Stomach (tissue), 9 donors: ENCODE results near the gene PDE4D. TPM values are rescaled to one million over a fixed set of nuclear protein-coding genes. Genes with fewer than 3 reads are reported as not detected.

Experiments used
- DNase-seq, 2 donors: peaks; one replicate each; pipeline versions ENCODE4 v3.0.0 to v3.0.0-alpha.2; 2013 to 2019
- H3K27ac ChIP-seq, 5 donors: fragments of 200-600 bp in 4 of 5; sonication (generic) in 4 of 5; one replicate each; pipeline ENCODE4 v1.5.1; 2013 to 2019; ENCODE audit warnings: mild to moderate bottlenecking in 1 of 5, moderate library complexity in 1 of 5
- H3K27me3 ChIP-seq, 3 donors: fragments of 200-600 bp; sonication (generic); one replicate each; pipeline ENCODE4 v1.5.1; 2017 to 2019; ENCODE audit warnings: mixed run types in 1 of 3
- H3K36me3 ChIP-seq, 4 donors: fragments of 200-600 bp; sonication (generic); 1 replicate in 3 of 4; 2 replicates in 1 of 4; pipeline ENCODE4 v1.5.1; 2016 to 2019
- H3K4me1 ChIP-seq, 4 donors: fragments of 200-600 bp; sonication (generic); one replicate each; pipeline ENCODE4 v1.5.1; 2016 to 2019
- H3K4me3 ChIP-seq, 4 donors: fragments of 200-600 bp; sonication (generic) in 3 of 4; one replicate each; pipeline ENCODE4 v1.5.1; 2016 to 2019; ENCODE audit warnings: mild to moderate bottlenecking in 1 of 4
- H3K9me3 ChIP-seq, 4 donors: fragments of 200-600 bp; sonication (generic); one replicate each; pipeline ENCODE4 v1.5.1; 2016 to 2019
- EP300 ChIP-seq: sonication (generic); formaldehyde crosslinking; IDR thresholded peaks from one replicate; pipeline ENCODE4 v1.6.1; 2017; ENCODE audit warnings: antibody characterized with exemption
- POLR2A ChIP-seq, 4 donors: fragments of 450-650 bp; IDR thresholded peaks; one replicate each; pipeline ENCODE4 v1.6.1; 2016; ENCODE audit warnings: antibody characterized with exemption in 4 of 4, control low read depth in 2 of 4, mild to moderate bottlenecking in 1 of 4, moderate library complexity in 1 of 4
- POLR2AphosphoS5 ChIP-seq, 3 donors: sonication (generic); formaldehyde crosslinking; IDR thresholded peaks; one replicate each; pipeline ENCODE4 v1.6.1; 2016; ENCODE audit warnings: antibody characterized with exemption in 3 of 3
- WGBS, 5 donors: extraction: QIAGEN DNeasy Blood & Tissue Kit in 3 of 5; methylation state at CpG; one replicate each; pipeline versions ENCODE4 v1.1.5 to v1.1.7; 2013 to 2018; 5-methylcytosine and 5-hydroxymethylcytosine counted together
- intact Hi-C: fragments of 100-400 bp; cut with DNase I; formaldehyde crosslinking; loops from one replicate; pipeline ENCODE4 v1.15.1; 2023; ENCODE audit warnings: low total_unique reads
- polyA plus RNA-seq, 3 donors: library from polyadenylated mRNA; stranded (reverse); fragments of 200-250 nt; gene quantifications; one replicate each; pipeline ENCODE4 v1.2.3, GENCODE V29; 2013
- total RNA-seq, 5 donors: library from RNA; depleted of rRNA; stranded (reverse); fragments of >200 nt; gene quantifications; one replicate each; pipeline versions ENCODE4 v1.1.0 to v1.2.3, GENCODE V29; 2014 to 2016
- TF ChIP-seq, protein P1 (sequence below), 7 experiments: fragments of 450-650 bp in 4 of 7; fragments of 200-600 bp in 3 of 7; sonication (generic) in 3 of 7; IDR thresholded peaks; one replicate each; pipeline ENCODE4 v1.5.1; 2016 to 2019; ENCODE audit warnings: antibody characterized with exemption in 7 of 7, control low read depth in 2 of 7, mild to moderate bottlenecking in 1 of 7
- donor health status: healthy with polysubstance abuse.
- donor health status: Bipolar disorder and iron deficiency.
- donor health status: healthy.

The PDE4D gene
- total and polyA plus RNA-seq, 8 donors: 3.1 to 147 (median 97.3) TPM

DNA sequence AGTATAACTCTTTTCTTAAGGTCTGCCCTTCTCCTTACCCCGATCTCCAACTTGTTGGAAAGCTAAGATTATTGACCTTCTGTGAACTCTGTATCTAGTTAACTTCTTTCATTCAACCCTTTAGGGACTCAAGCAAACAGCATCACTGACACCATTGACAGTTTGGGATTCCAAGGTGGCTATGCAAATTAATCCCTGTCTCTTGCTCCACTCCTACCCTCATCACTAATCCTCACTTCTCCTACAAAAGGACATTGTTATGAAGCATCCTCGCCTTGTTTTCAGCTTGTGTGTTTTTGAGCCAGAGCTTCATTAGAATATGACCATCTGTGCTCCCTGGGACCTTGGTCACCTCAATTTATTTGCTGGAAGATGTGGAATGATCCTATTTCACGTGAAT is 337.9 kb downstream of the PDE4D start:
- TF ChIP-seq POLR2AphosphoS5 (IDR thresholded peaks at IDR 0.05) (no peak), POLR2A (IDR thresholded peaks at IDR 0.05) (no peak), EP300 (no peak)
- TF ChIP-seq, protein P1, sequence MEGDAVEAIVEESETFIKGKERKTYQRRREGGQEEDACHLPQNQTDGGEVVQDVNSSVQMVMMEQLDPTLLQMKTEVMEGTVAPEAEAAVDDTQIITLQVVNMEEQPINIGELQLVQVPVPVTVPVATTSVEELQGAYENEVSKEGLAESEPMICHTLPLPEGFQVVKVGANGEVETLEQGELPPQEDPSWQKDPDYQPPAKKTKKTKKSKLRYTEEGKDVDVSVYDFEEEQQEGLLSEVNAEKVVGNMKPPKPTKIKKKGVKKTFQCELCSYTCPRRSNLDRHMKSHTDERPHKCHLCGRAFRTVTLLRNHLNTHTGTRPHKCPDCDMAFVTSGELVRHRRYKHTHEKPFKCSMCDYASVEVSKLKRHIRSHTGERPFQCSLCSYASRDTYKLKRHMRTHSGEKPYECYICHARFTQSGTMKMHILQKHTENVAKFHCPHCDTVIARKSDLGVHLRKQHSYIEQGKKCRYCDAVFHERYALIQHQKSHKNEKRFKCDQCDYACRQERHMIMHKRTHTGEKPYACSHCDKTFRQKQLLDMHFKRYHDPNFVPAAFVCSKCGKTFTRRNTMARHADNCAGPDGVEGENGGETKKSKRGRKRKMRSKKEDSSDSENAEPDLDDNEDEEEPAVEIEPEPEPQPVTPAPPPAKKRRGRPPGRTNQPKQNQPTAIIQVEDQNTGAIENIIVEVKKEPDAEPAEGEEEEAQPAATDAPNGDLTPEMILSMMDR (IDR thresholded peaks at IDR 0.05): no peak
- 82 to 91% (median 85%) methylated on average over 3 of the region's 3 CpGs for WGBS, 5 donors
- no peaks in the 10 kb centered on the region for H3K27me3 ChIP-seq
- H3K4me3 ChIP-seq: no peak overlapping the region
- intact Hi-C loops: no loop called here
- no peaks in the 10 kb centered on the region for H3K9me3 ChIP-seq
- H3K36me3 ChIP-seq: no peaks in the 10 kb centered on the region
- H3K4me1 ChIP-seq: peaks cover 0 to 4% (median under 1%) of the 10 kb centered on the region in 4 donors
- no peak for DNase-seq
- no peak overlapping the region for H3K27ac ChIP-seq

DNA sequence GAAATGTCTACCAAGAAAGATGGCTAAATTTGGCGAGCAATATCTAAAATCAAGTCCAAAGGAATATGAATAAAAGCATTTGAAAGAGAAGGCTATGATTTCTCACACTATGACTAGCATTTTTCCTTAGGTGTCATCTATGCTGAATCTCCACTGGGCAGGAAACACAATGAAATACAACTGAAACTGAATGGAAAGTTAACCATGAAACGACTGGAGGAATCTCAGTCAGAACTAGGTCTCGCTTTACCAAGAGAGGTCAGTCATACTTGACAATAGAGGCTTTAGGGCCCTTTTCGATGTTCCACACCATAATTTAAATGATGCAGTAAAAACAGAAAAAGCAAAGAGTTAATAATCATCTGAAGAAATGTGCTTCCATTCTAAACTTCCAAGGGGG is 339.0 kb downstream of the PDE4D start:
- intact Hi-C loops: no loop called here
- no peaks in the 10 kb centered on the region for H3K36me3 ChIP-seq
- no peak for DNase-seq
- no peaks in the 10 kb centered on the region for H3K9me3 ChIP-seq
- WGBS, 5 donors: 89 to 94% (median 93%) methylated on average over 4 of the region's 4 CpGs
- no peaks in the 10 kb centered on the region for H3K27me3 ChIP-seq
- TF ChIP-seq EP300: no peak
- TF ChIP-seq POLR2AphosphoS5 (IDR thresholded peaks at IDR 0.05): no peak
- TF ChIP-seq POLR2A (IDR thresholded peaks at IDR 0.05): no peak
- TF ChIP-seq, protein P1 (IDR thresholded peaks at IDR 0.05): no peak
- H3K27ac ChIP-seq: no peak overlapping the region
- no peak overlapping the region for H3K4me3 ChIP-seq
- H3K4me1 ChIP-seq: peaks cover 0 to 7% (median 2%) of the 10 kb centered on the region in 4 donors

DNA sequence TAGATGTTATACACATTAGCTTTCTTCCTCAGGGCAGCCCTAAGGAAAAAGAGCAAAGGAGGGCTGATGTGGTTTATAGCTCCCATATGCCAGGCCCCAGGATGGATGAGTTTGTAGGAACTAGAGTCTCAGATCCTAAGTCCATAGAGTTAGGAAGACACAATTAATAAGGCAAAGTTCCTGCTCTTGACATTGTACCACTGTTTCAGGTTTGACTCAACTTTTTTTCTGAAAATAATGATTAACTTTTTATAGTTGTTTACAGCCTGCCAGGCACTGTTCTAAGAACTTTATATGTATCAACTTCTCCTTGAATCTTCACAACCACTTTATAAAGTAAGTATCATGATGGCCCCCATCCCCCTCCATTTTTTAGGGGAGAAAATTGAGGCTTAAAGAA is 339.5 kb downstream of the PDE4D start:
- Histone ChIP-seq H3K27ac (no peak overlapping the region), H3K36me3 (no peaks in the 10 kb centered on the region), H3K4me3 (no peak overlapping the region), H3K27me3 (no peaks in the 10 kb centered on the region), H3K4me1 (peaks cover 0 to 12% (median 2%) of the 10 kb centered on the region in 4 donors), H3K9me3 (no peaks in the 10 kb centered on the region)
- TF ChIP-seq, protein P1 (IDR thresholded peaks at IDR 0.05): no peak
- TF ChIP-seq EP300 (no peak), POLR2A (IDR thresholded peaks at IDR 0.05) (no peak), POLR2AphosphoS5 (IDR thresholded peaks at IDR 0.05) (no peak)
- DNase-seq: no peak
- intact Hi-C loops: no loop called here

DNA sequence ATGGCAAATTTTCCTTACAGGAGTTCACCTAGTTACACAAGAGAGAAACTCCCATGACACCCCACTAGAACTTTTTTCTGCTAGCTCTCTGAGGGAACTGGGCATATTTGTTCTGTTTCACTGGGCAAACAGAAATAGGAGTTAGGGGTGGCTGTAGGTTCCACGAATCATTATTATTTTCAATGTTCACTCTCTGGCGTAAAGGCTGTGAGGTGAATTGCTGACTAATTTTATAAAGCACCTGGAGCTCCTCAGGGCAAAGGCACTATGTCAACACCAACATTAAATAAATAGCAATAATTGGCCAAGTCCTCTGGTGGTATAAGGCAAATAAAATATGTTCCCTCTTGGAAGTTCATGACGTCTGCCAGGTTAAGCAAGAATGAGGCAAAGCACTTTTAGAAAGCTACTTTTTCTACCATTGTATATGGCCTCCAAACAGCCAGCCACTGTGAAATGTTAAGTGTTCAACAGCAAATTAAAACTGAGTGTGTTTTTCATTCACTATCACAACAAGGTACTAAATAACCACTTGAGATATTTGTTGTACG is 344.6 kb downstream of the PDE4D start:
- Histone ChIP-seq H3K36me3 (no peaks in the 10 kb centered on the region), H3K9me3 (no peaks in the 10 kb centered on the region), H3K4me1 (peaks cover 5 to 30% (median 14%) of the 10 kb centered on the region in 4 donors), H3K27ac (peak overlapping the region; percentile 45 to 63 (median 58)), H3K27me3 (no peaks in the 10 kb centered on the region), H3K4me3 (no peak overlapping the region)
- intact Hi-C loops: no loop called here
- WGBS, 5 donors: 37 to 61% (median 40%) methylated on average over 4 of the region's 4 CpGs
- no peak for TF ChIP-seq EP300
- no peak for TF ChIP-seq POLR2A (IDR thresholded peaks at IDR 0.05)
- TF ChIP-seq, protein P1 (IDR thresholded peaks at IDR 0.05): no peak
- peak in 1 of 3 donors; percentile 63 for TF ChIP-seq POLR2AphosphoS5 (IDR thresholded peaks at IDR 0.05)
- DNase-seq: peak; percentile 27 to 65
